Measurements from ENCODE around the gene BMI1. TPM values are rescaled to one million over a fixed set of nuclear protein-coding genes. Genes with fewer than 3 reads are reported as not detected.
A peak's percentile ranks its signal among the peaks of the same experiment; 100 is the strongest.

BMI1 gene
- total RNA-seq, 4 donors from 2014 or later: 15.6 to 47.9 (median 17.6) TPM

DNA sequence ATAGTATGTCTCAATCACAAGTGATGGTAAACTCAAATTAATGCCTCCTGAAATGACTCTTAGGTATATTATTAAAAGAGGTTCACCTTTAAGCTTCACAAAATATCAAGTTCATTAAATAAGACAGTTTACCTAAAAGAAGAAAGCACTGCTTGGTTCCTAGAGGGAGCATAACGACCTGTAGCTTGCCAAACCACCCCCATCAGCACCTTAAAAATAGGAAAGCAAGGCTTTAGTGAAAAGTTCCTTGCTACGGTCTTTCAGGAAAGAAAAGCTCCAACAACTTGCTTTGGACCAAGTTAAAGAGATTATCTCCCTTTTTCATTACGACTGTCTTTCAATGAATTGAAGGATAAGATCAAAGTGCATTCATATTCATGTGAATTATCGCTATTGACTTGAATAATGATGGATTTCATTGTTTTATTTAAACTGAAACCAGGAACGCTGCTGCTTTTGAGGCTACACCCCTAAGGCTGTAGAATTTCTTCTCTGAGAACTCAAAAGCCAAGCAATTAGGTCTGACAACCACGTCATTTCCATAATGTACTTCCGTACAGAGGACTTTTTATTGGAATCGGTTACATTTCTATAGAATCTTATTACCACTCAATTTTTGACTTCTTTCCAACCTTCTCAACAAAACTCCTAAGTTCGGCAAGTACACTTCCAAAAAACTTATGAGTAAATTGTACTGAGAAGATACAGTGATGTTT lies 17.4 kb downstream of the BMI1 start:
- H3K9me3 ChIP-seq: peaks cover 0 to 6% (median 2%) of the 10 kb centered on the region in 4 donors
- H3K27me3 ChIP-seq: peaks cover 6 to 70% of the 10 kb centered on the region in 2 donors
- no peak for DNase-seq
- TF ChIP-seq POLR2A (IDR thresholded peaks at IDR 0.05): no peak
- TF ChIP-seq, protein P1, sequence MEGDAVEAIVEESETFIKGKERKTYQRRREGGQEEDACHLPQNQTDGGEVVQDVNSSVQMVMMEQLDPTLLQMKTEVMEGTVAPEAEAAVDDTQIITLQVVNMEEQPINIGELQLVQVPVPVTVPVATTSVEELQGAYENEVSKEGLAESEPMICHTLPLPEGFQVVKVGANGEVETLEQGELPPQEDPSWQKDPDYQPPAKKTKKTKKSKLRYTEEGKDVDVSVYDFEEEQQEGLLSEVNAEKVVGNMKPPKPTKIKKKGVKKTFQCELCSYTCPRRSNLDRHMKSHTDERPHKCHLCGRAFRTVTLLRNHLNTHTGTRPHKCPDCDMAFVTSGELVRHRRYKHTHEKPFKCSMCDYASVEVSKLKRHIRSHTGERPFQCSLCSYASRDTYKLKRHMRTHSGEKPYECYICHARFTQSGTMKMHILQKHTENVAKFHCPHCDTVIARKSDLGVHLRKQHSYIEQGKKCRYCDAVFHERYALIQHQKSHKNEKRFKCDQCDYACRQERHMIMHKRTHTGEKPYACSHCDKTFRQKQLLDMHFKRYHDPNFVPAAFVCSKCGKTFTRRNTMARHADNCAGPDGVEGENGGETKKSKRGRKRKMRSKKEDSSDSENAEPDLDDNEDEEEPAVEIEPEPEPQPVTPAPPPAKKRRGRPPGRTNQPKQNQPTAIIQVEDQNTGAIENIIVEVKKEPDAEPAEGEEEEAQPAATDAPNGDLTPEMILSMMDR (IDR thresholded peaks at IDR 0.05): no peak
- H3K4me3 ChIP-seq: no peak overlapping the region
- peaks cover 0 to 45% (median 15%) of the 10 kb centered on the region in 4 donors for H3K4me1 ChIP-seq
- H3K27ac ChIP-seq: no peak overlapping the region
- H3K36me3 ChIP-seq: no peaks in the 10 kb centered on the region

DNA sequence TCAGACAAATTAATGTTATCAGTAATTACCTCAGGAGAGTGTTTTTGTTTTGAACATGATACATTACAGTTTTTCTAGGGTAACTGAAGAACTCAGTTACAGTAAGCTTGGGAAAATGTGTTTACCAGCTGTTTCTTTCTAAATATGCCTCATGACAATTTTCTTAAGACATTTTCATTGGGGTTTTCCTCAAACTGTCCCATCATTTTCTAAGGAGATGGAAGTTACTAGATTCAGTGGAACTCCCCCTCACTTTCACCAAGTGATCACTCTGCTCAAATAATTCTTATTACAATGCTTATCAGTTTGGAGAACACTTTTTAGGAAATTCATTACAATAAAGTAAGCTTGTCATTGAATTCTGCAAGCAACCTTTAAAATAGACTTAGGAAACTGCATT lies 18.0 kb downstream of the BMI1 start:
- TF ChIP-seq POLR2A (IDR thresholded peaks at IDR 0.05): no peak
- TF ChIP-seq, protein P1 (IDR thresholded peaks at IDR 0.05): no peak
- Histone ChIP-seq H3K4me1 (peaks cover 0 to 42% (median 15%) of the 10 kb centered on the region in 4 donors), H3K27ac (no peak overlapping the region), H3K9me3 (peaks cover 0 to 6% (median 2%) of the 10 kb centered on the region in 4 donors), H3K27me3 (peaks cover 6 to 69% of the 10 kb centered on the region in 2 donors), H3K36me3 (no peaks in the 10 kb centered on the region), H3K4me3 (no peak overlapping the region)
- no peak for DNase-seq

DNA sequence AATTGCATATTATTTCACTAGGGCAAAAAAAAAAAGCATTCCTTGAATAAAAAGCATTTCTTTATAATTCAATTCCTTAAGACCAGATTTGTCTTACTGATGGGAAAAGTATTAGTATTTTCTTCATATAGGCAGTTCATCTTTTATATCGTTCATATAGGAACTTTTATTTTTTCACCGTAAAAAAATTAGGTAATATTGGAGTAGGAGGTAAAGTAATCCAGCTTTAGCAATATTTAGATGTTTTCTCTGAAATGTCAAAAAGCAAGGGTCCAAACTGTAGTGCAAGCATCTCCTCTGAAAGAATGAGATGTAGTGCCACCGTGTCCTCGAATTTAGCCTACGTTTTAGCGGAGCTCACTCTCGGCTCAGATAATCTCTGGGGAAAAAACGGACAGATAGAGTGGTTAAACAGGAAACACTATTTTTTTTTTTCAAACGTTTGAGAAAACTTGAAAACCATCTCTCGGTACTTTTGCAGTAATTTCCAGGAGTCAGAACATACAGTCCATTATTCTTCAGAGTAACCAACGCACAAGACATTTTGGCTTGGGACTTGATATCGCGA lies 18.9 kb downstream of the BMI1 start:
- peaks cover 6 to 69% of the 10 kb centered on the region in 2 donors for H3K27me3 ChIP-seq
- peaks cover 0 to 9% (median 0%) of the 10 kb centered on the region in 4 donors for H3K9me3 ChIP-seq
- no peak for DNase-seq
- no peaks in the 10 kb centered on the region for H3K36me3 ChIP-seq
- peaks cover 0 to 33% (median 15%) of the 10 kb centered on the region in 4 donors for H3K4me1 ChIP-seq
- TF ChIP-seq, protein P1 (IDR thresholded peaks at IDR 0.05): no peak
- TF ChIP-seq POLR2A (IDR thresholded peaks at IDR 0.05): no peak
- peak overlapping the region; percentile 66 to 85 (median 80) for H3K4me3 ChIP-seq
- H3K27ac ChIP-seq: peak overlapping the region in 1 of 4 donors; percentile 89

DNA sequence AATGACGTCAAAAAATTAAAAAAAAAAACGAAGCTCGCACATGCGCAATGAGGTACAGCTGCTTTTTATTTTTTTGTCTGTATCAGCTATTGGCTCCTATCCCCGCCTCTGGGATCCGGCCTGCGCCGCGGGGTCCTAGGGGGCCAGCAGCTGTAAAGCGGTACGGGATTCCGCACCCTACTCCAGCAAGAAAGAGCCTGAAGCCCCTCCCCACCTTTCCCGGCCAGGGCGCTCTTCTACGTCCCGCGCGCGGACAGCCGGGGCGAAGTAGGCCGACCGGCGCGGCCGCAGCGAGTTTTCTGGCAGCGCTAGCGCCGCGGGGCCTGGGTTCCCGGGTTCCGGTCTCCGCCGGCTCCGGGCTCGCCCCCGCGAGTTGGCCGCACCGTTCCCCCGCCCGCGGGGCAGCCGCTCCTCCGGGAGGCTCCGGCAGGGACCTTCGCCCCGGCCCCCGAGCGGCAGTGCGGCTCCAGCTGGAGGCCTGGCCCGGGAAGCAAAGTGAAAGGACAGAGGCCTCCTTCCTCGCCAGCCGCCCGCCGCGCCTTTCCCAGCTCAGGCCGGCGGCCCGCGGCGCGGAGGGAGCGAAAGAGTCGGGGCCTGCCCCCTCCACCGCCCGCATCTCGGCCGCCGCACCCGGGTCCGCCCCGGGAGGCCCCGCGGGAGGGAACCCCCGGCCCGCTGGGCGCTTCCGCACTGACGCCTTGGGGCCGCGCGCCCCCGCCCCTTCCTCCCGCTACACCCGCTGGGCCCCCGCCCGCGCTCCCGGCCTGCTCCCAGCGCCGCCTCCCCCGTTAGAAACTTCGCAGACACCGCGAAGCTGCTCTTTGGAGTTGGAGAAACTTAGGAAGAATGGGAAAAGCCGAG lies 19.7 kb downstream of the BMI1 start:
- Histone ChIP-seq H3K4me3 (peak overlapping the region; percentile 66 to 85 (median 80)), H3K36me3 (no peaks in the 10 kb centered on the region), H3K27me3 (peaks cover 6 to 69% of the 10 kb centered on the region in 2 donors), H3K9me3 (peaks cover 0 to 16% (median 2%) of the 10 kb centered on the region in 4 donors), H3K4me1 (peaks cover 0 to 32% (median 11%) of the 10 kb centered on the region in 4 donors), H3K27ac (peak overlapping the region; percentile 81 to 89 (median 86))
- DNase-seq: peak; percentile 49 to 84 (median 77)
- TF ChIP-seq, protein P1 (IDR thresholded peaks at IDR 0.05): no peak
- TF ChIP-seq POLR2A (IDR thresholded peaks at IDR 0.05): peak; percentile 7 to 45

DNA sequence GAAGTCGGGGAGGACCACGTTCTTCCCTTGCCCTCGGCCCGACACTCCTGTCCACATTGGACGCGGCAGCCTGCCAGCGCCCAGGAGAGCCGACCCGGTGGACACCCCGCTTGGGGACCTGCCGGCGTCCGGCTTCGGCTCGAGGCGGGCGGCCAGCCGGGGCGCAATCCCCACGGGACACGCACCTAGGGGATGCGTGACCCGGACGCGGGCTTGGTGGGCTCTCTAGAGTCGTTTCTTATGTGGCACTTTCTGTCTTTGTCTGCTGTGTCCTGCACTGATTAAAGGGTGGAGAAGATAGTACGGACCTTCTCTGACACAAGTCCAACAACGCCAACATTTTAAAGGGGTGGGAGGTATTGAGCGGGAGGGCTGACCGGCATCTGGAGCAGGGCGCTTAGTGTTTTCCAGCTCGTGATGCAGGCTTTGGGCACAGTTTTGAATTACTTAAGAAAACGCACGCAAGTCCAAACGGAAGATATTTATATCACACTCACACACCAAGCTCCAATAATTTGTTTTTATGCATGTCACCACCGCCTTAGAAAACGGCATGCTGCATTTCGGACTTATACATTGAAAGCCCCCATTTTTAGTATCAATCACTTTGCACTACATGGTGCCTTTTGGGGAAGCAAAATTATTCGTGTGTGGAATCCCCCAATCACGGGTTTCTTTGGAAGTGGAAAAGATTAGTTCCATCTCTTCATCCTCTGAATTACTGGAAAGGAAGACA lies 20.5 kb downstream of the BMI1 start:
- TF ChIP-seq, protein P1 (IDR thresholded peaks at IDR 0.05): no peak
- no peak for TF ChIP-seq POLR2A (IDR thresholded peaks at IDR 0.05)
- Histone ChIP-seq H3K27ac (peak overlapping the region; percentile 81 to 89 (median 86)), H3K4me3 (peak overlapping the region; percentile 66 to 85 (median 80)), H3K27me3 (peaks cover 6 to 67% of the 10 kb centered on the region in 2 donors), H3K36me3 (no peaks in the 10 kb centered on the region), H3K4me1 (peaks cover 0 to 26% (median 7%) of the 10 kb centered on the region in 4 donors), H3K9me3 (peaks cover 0 to 20% (median 2%) of the 10 kb centered on the region in 4 donors)
- DNase-seq: no peak

All from Peyer's patch (tissue), 4 donors.